ENCODE measurements around the gene ASAP2. TPM values are rescaled to one million over a fixed set of nuclear protein-coding genes. Genes with fewer than 3 reads are reported as not detected.

Gene ASAP2
- total RNA-seq, 1 donor from 2014 or later: 49.6 TPM

DNA sequence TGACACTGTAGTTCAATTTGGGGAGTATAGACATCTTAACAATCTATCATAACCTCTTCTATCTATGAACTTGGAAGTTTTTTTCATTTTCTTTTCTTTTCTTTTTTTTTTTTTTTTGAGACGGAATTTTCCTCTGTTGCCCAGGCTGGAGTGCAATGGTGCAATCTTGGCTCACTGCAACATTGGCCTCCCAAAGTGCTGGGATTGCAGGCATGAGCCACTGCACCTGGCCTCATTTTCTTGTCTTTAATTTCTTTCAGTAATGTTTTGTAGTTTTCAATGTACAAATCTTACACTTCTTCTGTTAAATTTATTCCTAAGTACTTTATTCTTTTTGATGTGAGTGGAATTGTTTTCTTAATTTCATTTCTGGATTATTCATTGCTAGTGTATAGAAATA, 14.6 kb downstream of the ASAP2 start:
- H3K36me3 Mint-ChIP-seq (ENCODE audit: unreplicated experiment): peaks cover 3% of the 10 kb centered on the region
- H3K4me1 Mint-ChIP-seq (ENCODE audit: low read depth, unreplicated experiment): peaks cover 26% of the 10 kb centered on the region
- TF ChIP-seq, protein P1, sequence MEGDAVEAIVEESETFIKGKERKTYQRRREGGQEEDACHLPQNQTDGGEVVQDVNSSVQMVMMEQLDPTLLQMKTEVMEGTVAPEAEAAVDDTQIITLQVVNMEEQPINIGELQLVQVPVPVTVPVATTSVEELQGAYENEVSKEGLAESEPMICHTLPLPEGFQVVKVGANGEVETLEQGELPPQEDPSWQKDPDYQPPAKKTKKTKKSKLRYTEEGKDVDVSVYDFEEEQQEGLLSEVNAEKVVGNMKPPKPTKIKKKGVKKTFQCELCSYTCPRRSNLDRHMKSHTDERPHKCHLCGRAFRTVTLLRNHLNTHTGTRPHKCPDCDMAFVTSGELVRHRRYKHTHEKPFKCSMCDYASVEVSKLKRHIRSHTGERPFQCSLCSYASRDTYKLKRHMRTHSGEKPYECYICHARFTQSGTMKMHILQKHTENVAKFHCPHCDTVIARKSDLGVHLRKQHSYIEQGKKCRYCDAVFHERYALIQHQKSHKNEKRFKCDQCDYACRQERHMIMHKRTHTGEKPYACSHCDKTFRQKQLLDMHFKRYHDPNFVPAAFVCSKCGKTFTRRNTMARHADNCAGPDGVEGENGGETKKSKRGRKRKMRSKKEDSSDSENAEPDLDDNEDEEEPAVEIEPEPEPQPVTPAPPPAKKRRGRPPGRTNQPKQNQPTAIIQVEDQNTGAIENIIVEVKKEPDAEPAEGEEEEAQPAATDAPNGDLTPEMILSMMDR (IDR thresholded peaks at IDR 0.05; ENCODE audit: partially characterized antibody, unreplicated experiment): no peak
- peaks cover 2% of the 10 kb centered on the region for H3K27me3 Mint-ChIP-seq (ENCODE audit: unreplicated experiment)
- no peak overlapping the region for H3K27ac Mint-ChIP-seq (ENCODE audit: unreplicated experiment)
- H3K4me3 Mint-ChIP-seq (ENCODE audit: unreplicated experiment): no peak overlapping the region
- no peak for DNase-seq
- H3K9me3 Mint-ChIP-seq (ENCODE audit: unreplicated experiment): peaks cover 4% of the 10 kb centered on the region

- Mint-ChIP-seq H3K4me1 (ENCODE audit: low read depth, unreplicated experiment) (peaks cover 35% of the 10 kb centered on the region), H3K4me3 (ENCODE audit: unreplicated experiment) (no peak overlapping the region), H3K27me3 (ENCODE audit: unreplicated experiment) (peaks cover 6% of the 10 kb centered on the region), H3K36me3 (ENCODE audit: unreplicated experiment) (peaks cover 3% of the 10 kb centered on the region), H3K27ac (ENCODE audit: unreplicated experiment) (peak overlapping the region; percentile 28), H3K9me3 (ENCODE audit: unreplicated experiment) (peaks cover 4% of the 10 kb centered on the region)
- no peak for DNase-seq
- TF ChIP-seq, protein P1 (IDR thresholded peaks at IDR 0.05; ENCODE audit: partially characterized antibody, unreplicated experiment): no peak
Measured at GRCh38 chr2:9222239-9222892, 15.8 kb downstream of the ASAP2 start.

DNA sequence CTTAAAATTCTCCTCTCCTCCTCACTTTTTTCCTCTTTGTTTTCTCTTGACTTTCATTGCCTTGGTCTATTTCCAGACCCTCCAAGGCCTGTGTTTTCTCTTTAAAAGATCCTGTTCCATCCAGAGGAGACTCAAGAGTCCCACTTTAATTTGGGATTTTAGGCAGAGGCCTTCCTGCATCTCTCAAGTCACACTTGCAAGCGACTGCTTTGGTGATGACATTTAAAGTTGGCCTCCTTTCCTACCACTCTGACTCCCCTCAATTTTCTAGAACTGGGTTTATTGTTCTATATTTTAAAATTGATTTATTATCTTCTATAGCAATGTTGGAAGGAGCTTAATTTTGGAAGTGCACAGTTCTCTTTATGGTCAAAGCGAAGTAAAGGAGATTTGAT, 16.3 kb downstream of the ASAP2 start:
- no peak overlapping the region for H3K27ac Mint-ChIP-seq (ENCODE audit: unreplicated experiment)
- peaks cover 6% of the 10 kb centered on the region for H3K27me3 Mint-ChIP-seq (ENCODE audit: unreplicated experiment)
- H3K4me1 Mint-ChIP-seq (ENCODE audit: low read depth, unreplicated experiment): peaks cover 39% of the 10 kb centered on the region
- peaks cover 4% of the 10 kb centered on the region for H3K9me3 Mint-ChIP-seq (ENCODE audit: unreplicated experiment)
- TF ChIP-seq, protein P1 (IDR thresholded peaks at IDR 0.05; ENCODE audit: partially characterized antibody, unreplicated experiment): no peak
- DNase-seq: no peak
- H3K4me3 Mint-ChIP-seq (ENCODE audit: unreplicated experiment): no peak overlapping the region
- H3K36me3 Mint-ChIP-seq (ENCODE audit: unreplicated experiment): peaks cover 3% of the 10 kb centered on the region

DNA sequence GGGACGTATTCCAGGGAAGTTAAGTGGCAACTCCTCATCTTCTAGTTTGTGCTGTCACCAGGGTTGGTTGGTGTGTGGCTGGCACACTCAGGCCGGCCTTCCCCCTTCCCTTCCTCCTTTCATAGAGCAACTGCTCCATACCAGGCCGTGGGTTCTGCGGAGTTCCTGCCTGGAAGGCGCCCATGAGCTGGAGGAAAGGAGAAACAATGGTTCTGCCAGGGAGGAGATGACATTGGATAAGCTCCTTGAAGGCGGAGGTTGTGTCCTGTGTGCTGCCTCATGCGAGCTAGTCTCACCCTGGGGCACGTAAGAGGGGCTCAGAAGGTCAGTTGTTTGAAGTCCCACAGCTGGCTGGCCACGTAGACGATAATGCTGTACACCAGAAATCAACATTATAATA, 19.2 kb downstream of the ASAP2 start:
- H3K27ac Mint-ChIP-seq (ENCODE audit: unreplicated experiment): no peak overlapping the region
- H3K27me3 Mint-ChIP-seq (ENCODE audit: unreplicated experiment): peaks cover 9% of the 10 kb centered on the region
- no peak overlapping the region for H3K4me3 Mint-ChIP-seq (ENCODE audit: unreplicated experiment)
- TF ChIP-seq, protein P1 (IDR thresholded peaks at IDR 0.05; ENCODE audit: partially characterized antibody, unreplicated experiment): no peak
- H3K9me3 Mint-ChIP-seq (ENCODE audit: unreplicated experiment): peaks cover 17% of the 10 kb centered on the region
- no peaks in the 10 kb centered on the region for H3K36me3 Mint-ChIP-seq (ENCODE audit: unreplicated experiment)
- peaks cover 59% of the 10 kb centered on the region for H3K4me1 Mint-ChIP-seq (ENCODE audit: low read depth, unreplicated experiment)
- DNase-seq: no peak

DNA sequence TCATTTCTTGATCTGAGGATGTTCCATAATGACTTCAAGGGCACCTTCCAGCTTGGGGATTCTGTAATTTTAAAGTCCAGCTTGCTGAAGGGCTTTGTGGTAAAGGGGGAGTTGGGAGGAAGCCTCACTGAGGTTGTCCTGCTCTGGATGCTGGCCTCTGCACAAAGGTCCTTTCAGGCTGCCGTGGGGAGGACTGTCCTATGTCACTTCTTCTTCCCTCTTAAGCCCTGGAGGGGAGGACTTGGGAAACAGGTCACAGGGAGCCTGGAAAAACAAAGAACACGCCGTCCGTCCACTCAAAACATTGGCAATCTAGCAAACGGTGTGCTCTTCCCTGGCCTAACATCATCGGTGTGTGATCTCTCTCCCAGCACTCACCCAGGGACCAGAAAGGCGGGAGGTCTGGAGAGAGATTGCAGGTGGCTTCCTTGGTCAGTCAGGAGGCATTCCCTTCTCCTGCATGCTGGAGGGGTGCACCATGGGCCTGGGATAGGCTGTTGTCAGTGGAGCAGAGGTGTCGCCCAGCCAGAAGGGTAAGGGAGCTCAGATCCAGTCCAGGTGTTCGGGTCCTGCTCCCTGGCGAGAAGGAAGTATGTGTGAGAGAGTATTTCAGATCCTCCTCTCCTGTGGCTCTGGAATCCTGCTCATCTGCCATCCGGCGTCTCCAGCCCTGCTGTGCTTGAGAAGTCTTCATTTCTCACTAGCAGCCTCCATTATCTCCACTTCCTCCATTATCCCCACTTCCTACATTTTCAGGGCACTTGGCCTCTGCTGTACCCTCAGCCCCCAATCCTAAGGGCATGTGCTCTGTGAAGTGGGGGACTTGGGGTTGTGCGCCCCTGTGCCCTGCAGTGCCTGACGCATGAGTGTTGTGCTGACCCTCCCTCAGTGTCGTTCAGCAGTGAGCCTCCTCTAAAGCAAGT, 20.1 kb downstream of the ASAP2 start:
- TF ChIP-seq, protein P1 (IDR thresholded peaks at IDR 0.05; ENCODE audit: partially characterized antibody, unreplicated experiment): no peak
- Mint-ChIP-seq H3K27ac (ENCODE audit: unreplicated experiment) (no peak overlapping the region), H3K4me3 (ENCODE audit: unreplicated experiment) (no peak overlapping the region), H3K9me3 (ENCODE audit: unreplicated experiment) (peaks cover 13% of the 10 kb centered on the region), H3K36me3 (ENCODE audit: unreplicated experiment) (no peaks in the 10 kb centered on the region), H3K4me1 (ENCODE audit: low read depth, unreplicated experiment) (peaks cover 66% of the 10 kb centered on the region), H3K27me3 (ENCODE audit: unreplicated experiment) (peaks cover 10% of the 10 kb centered on the region)
- no peak for DNase-seq
